ENCODE data around the gene SERTAD2.

The SERTAD2 gene

DNA sequence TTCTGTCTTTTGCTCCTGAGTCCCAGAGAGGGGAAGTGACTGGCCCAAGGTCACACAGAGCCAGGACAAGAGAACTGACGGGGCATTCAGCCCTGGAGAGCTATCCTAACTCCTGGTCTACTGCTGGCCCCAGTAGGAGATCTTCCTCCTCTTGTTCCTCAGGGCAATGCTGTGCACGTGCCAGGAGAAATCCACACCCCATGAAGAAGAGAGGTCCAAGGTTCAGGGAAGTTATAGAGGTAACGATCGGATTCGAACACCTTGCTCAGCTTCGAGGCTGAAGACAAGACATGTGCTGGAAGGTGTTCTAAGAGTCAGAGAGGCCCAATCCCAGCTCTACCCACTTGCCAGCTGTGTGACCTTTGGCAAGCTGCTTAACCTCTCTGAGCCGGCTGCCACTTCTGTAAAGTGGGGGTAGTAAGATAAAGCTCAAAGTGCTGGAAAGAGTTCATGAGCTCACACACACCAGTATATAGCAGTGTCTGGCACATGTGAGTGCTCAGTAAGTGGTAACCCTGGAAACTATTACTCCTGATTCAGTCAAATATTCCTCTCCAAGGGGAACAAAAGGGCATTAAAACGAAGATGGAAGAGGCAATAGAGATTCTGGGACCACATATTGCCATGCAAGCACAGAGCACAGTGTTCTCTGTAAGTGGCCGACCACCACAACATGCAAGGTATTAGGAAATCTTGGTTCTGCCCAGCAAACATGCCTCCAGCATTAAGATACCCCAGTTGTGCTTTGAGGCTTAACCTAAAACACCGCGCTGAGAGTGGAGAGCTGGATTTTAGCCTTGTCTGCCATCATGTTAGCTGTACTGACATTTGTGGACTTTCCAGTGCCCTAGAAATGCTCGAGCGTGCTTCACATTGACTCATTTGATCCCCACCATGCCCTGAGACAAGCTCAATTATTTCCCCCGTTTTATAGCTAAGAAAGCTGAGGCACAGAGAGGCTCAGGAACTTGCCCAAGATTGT, 25.6 kb downstream of the SERTAD2 start:
- no peak for DNase-seq (ENCODE audit: low spot score)

DNA sequence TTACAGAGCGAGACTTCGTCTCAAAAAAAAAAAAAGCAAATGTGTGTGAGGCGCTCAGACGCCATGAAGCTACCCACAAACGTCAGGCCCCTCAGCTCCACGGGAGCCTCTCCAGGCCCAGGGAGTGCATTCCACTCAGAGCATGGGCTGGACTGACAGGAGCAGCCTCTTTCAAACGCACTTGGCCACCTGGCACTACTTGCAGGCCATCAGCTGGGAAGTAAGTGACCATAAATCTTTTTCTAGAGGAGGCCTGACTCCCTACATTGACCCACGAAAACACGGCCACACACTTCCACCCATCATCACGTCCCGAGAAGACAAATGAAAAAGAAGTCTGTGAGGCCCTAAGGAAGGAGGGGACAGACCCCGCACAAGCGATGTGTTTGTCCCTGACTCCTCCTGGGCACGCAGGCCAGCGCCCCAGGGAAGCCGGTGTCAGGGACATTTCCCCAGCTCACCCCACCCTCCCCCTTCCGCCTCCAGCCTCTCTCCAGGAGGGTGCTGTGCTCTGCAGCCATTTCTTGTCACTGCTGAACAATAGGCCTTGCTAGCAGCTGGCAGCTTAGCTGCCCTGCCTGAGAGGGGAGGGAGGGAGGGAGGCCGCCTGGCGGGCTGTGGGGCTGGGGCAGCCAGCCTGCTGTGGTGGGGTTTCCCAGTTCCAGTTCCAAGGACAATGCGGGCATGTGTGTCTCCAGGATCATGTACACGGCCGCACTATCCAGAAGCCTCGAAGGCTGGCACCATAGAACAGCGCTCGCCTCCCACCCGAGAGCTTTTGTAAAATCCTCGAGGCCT, 26.6 kb downstream of the SERTAD2 start:
- DNase-seq (ENCODE audit: low spot score): peak; percentile 82

DNA sequence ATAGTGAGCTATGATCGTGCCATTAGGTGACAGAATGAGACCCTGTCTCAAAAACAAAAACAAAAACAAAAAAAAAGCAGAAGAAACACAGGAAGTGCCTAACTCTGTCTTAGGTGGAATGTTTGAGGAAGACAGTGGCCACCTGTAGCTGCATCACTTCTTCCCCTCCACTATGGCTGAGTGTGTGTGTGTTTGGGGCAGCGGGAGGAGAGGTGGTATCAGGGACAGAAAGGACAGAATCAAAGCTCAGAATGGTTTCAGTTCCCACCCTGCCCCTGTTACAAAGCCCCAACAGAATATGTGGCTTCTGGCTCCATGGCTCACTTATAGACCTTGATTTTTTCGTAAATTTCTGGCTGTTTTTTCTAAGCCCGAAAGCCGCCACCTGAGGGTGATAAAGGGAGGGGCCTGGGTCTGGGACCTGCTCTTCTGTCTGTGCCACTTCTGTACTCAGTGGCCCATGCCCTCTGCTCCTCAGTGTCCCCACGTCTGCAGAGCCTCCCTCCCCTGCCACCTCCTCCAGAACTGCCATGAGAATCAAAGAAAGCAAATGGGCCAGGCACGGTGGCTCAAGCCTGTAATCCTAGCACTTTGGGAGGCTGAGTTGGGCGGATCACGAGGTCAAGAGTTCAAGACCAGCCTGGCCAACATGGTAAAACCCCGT, 27.4 kb downstream of the SERTAD2 start:
- DNase-seq (ENCODE audit: low spot score): no peak

DNA sequence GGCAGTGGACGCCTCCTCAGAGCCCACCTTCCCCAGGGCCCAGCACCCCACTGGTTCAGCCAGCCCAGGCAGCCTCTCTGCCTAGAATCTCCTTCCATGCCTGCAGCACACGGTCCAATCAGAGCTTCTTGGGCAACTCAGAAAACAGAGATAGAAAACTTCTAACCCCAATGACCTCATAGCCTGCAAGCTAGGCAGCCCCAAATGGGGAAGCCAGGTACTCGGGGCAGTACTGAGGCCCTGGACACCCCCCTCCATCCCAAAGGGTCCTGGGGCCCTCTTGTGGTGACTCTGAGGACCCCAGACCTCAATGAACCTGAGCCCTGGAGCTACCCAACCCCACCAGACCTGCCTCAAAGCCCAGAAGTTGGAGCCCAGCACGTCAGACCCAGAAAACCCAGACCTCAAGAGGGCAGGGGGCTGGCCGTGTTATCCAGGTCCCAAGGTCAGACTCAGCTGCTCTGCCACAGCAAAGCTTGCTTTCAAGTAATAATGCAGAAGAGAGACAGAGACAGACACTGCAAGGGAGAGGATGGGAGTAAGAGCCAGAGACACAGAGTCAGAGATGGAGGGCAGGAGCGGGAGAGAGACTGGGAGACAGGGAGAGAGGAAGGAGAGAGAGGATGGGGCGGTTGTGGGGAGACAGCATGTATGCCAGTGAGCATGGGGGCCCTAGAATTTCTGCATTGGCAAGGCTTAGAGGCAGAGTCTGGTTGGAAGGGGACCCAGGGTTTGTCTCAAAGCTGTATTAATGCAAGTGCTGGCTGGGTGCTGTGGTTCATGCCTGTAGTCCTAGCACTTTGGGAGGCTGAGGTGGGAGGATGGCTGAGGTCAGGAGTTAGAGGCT, 28.2 kb downstream of the SERTAD2 start:
- no peak for DNase-seq (ENCODE audit: low spot score)

DNA sequence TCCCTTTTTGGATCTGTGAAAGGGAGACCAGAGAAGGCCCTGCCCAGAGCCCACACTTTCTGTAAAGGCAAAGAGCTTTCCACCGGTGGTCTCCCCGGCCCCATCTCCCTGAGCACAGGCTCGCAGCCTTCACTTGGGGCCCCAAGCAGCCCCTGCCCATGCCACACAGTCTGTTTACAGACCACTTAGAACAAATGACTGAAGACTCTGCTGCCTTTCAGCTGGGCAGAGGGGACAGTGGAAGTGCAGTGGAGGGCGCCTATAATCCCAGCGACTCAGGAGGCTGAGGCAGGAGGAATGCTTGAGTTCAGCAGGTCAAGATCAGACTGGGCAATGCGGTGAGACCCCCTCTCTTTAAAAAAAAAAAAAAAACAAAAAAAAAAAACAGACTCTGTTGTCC, 28.9 kb downstream of the SERTAD2 start:
- DNase-seq (ENCODE audit: low spot score): no peak

DNA sequence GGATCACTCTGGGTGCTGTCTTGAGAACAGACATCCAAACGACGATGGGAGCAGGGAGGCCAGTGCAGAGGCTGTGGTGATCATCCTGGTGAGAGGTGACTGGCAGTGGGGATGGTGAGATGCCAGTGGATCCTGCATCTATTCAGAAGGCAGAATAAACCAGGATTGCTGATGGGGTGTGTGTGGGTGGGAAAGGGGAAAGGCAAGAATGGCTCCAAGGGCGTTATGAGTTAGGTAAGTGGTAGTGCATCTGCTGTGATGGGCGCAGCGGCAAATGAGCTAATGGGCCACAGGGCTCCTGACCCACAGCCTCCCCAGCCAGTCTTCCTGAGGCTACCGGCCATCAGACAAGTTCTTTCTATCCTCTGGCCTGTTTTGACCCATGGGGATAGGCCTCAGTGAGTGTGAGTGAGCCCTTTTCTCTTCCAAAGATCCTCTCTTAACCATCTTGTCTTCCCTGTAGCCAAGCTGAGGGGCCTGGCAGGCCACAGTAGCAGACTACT, 29.6 kb downstream of the SERTAD2 start:
- DNase-seq (ENCODE audit: low spot score): no peak

DNA sequence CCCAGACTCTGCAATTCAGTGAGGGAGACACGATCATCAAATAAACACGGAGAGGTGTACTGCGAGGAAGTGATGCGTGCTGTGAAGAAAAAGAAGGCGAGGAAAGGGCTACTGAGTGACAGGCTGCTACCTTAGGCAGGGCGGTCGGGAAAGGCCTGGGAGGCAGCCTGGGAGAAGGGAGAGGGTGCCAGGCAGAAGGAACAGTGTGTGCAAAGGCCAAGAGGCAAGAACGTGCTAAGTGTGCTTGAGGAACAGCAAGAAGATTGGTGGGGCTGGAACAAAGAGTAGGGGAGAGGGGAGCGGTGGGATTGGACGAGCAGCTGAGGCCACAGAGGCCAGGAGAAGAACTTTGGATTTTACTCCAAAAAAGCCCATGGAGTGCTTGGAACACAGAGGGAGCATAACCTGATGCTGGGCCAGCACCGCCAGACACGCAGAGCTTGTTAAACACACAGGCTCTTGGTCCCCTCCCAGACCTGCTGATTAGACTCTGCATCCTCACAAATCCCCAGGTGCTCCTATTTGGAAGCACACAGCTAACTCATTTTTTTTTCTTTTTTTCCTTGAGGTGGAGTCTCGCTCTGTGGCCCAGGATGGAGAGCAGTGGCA, 30.4 kb downstream of the SERTAD2 start:
- no peak for DNase-seq (ENCODE audit: low spot score)

DNA sequence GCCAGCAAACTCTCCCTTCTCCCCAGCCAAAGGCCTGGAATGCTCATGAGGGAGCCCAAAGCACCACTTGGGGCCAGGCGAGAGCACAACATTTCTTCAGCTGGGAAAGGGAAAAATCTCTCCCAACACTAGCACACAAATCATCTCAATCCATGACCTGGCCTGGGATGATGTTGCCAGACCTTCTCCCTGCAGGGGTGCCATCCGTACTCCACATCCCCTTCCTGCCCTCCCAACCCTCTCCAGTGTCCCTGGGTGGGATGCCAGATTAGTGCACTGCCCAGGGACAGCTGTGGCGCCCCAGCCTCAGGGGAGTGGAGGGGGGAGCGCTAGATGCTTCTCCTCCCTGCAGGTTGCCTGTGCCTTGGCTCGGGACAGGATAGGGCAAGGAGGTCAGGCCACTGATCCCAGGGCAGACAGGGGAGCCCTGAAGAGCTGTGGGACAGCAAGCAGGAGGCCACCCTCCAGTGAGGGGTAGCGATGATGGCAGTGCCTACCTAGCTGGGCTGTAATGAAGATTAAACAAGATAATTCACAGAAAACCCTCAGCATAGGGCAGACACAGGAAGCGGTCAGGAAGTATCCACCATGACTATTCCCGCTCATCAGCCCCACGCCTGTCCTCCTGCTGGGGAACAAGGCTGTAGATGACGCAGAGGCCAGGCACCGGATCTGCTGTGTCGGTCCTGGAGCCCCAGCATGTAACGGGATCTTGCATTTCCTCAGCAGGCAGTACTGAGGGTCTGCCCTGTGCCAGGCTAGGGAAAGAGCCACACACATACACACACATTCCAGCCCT, 31.1 kb downstream of the SERTAD2 start:
- no peak for DNase-seq (ENCODE audit: low spot score)

DNA sequence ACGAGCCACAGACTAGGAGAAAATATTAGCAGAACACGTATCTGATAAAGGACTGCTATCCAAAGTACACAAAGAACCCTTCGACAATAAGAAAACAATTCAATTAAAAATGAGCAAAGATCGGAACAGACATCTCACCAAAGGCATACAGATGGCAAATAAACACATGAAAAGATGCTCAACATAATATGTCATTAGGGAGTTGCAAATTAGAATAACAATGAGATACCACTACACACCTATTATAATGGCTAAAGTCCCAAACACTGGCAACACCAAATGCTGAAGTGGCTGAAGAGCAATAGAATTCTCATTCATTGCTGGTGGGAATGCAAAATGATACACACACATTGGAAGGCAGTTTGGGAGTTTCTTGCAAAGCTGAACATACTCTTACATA, 33.1 kb downstream of the SERTAD2 start:
- DNase-seq (ENCODE audit: low spot score): no peak

DNA sequence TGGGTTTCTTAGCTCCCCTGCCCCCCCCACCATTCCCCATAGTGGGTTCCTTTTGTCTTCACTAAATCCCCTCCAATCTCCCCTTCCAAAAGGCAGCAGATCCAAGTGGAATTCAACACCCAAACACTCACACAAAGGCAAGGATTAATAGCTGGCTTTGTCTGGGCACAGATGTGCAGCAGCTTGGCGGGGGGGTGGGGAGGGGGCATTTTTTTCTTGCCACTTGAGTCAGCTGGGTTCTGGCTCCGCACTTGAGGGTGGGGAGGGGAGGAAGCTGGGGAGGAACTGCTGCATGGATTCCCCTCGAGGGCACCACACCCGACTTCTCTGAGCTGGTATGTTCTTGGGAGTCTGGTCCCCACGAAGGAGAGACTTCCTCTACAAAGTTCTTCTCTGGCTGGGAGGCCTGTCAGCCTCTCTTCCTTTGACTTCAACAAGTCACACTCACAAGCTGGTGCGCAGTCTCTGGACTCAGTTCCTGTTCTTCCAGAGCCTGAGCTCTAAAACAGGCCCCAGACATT, 36.0 kb downstream of the SERTAD2 start:
- DNase-seq (ENCODE audit: low spot score): peak; percentile 56

DNA sequence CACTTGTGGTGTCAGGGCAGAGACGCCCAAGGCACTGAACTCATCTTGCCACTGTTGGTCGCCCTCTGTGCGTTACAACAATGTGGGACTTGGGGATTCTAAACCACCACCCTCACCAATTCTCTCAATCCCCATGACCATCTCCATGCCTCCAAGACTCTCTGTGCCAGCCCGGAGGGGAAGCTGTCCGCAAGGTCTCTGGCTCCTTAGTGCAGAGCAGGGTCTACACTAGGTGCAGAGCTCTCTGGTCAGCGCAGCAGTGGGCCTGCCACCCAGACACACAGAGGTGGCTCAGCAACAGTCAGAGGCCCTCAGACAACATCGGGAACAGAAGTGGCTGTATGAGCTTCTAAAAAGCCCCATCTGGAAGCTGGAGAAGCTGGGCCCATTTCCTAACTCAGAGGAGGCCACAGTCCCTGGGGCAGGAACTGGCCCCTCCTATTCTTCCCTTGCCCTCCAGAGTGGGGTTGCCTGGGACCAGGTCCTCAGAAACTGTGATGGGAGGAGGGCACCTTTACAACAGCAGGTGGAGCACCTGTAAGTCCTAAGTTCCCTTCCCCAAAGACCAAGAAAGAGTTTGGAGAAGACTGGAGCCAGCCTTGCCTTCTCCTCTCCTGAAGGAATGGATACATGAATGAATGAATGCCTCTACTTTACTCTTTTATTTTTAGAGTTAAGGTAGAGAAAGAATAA, 37.7 kb downstream of the SERTAD2 start:
- no peak for DNase-seq (ENCODE audit: low spot score)

DNA sequence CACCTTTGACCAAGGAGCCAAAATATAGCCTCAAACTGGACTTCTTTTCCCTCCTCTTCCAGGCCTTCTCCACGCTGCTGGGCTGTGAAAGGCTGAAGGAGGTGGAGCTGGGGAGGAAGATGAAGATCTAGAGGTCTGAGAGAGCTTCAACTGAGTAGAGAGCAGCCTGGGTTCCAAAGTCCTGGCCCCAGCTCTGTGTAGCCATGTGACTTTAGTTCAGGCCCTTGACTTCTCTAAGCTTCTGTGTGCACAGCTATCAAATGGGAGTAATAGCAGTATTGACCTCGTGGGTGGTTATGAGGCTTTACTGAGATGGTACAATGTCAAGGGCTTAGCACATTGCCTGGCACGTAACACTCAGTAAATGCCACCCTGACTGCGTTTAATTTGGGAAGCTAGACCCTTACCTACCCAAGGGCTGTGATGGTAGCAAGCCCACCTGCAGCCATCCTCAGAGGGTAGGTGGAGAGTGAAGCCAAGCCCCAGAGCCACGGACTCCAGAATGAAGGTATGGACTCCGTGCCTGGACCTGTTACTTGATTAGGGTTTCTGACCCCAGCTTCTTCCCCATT, 38.4 kb downstream of the SERTAD2 start:
- DNase-seq (ENCODE audit: low spot score): no peak

DNA sequence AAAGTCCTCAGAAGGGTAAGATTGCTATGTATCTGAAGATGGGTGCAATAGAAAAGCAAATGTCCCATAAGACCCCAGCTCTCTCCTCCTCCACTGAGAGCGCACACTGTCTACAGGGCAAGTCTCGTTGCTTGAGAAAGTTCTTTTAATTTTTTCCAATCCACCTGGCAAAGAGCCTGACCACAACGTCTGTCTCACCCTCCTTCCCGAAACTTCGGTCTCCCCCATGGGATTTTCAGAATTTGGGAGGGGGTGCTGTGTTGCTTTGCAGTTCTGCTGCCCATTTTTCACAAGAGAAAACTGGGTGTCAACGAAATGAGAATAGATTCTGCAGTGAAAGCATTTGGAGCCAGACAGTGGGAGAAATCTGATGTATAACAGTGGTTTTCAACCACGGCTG, 40.4 kb downstream of the SERTAD2 start:
- DNase-seq (ENCODE audit: low spot score): no peak

DNA sequence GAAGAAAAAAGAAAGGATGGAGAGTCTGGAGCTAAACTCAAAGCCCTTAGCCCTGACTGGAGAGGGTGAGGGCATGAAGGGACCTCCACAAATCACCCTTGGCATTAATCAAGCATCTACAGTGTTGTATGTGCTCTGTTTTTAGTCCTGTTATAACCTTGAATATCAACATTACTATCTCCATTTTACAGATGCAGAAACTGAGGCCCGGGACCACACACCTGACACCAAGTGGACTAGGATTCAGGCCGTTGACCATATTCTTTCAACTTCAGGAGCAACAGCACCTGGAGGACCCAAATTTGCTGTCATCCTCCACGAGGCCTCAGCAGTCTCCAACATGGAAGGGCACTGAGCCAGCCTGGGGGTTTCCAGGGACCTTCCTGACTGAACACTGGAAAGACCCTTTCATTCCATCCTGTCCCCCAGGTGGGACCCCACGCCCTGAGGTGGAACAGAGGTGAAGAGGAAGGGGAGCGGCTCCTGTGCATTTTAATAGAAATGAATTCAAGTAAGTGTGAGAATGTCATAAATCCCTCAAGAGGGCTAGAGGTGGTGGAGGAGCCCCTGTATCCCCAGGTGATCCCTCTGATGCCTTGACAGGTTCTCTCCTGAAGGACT, 41.0 kb downstream of the SERTAD2 start:
- DNase-seq (ENCODE audit: low spot score): no peak

DNA sequence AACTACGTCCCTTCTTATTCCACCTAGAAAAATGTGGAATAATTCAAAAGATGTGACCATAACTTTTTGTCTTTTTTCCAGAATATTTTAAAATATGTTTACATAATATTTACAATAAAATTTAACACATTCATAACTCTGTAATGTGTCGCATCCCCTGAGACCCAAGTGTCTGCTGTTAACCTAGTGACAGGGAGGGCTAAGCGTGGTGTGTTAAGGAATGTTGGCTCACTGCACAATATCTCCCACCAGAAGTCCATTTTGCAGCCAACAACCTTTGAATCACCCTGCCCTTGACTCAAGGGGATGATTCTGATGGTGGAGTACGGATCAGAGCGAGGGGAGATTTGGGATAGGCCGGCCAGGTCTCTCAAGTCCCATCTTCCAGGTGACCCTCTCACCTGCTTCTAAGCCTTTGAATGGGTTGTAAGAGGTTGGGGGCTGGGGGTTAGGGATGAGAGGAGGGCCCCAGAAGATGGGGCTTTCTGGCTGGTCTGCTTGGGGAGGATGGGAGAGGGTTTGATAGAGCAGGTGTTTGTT, 43.3 kb downstream of the SERTAD2 start:
- DNase-seq (ENCODE audit: low spot score): no peak

DNA sequence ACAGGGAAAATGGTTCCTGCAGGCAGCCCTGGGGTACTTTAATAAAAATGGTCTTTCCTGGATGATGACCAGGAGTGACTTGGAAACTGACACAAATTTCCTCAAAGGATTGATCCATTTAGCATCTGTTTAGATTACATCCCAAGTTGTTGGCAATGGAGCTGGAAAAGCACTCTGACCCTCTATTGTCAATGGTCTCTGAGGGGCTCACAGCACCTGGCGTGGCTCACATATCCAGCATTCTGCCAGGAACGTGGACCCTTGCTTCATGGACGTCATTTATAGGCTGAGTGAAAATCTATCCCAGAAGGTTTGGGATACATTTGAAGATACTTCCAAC, 43.8 kb downstream of the SERTAD2 start:
- DNase-seq (ENCODE audit: low spot score): no peak

DNA sequence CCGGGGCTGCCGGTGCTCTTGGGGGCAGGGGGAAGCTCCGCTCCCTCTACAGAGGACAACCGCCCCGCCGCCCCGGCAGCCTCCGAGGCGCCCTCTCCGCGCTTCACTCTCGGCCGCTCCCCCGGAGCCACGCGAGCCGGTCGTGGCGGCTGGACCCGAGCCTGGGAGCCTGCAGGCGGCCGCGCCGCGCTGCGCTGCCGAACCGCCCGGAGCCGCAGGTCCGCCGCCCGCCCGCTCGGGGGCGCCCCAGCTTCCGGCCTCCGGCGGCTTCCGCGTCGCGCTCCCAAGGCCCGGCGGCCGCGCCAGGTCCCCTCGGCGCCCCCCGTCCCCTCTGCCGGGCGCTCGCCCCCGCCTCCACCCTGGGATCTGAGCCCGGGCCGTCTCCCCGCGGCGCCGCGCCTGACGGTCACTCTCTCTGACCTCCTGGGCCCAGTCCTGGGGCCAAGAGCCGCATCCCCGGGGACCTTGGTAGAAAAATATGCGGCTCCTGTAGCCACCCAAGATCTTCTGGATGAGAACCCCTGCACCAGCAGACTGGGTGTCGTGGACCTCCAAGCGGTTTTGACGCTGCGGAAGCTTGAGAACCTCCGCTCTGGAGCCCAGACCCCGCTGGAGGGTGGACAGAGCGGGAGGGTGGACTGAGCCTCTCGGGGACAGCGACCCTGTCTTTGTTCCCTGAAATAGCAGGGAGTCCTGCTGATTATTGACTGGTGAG, 44.3 kb downstream of the SERTAD2 start:
- no peak for DNase-seq (ENCODE audit: low spot score)

DNA sequence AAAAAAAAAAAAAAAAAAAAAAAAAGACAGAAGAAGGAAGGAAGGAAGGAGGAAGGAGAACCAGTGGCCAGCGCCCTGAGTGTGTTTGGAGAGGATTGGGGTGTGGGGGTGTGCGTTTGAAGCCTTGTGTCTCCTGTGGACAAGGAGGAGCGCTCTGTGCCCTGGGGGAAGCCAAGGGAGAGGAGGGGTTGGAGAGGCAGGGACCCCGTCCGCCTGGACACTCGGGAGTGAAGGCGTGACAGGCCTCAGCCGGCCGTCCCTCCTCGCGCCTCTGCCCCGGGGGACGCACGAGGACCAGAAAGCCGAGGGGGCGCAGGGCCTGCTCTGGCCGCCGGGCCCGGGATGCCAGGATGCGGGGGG, 44.9 kb downstream of the SERTAD2 start:
- DNase-seq (ENCODE audit: low spot score): no peak
